GM19099 (cell line): ENCODE measurements around the gene CROCC2.

Source experiments
- POLR2A ChIP-seq: IDR thresholded peaks from 3 replicates; pipeline ENCODE4 v1.6.1; 2011; ENCODE audit warnings: low read depth; ENCODE audit not compliant: insufficient read length; ENCODE audit errors: extremely low read depth

Gene CROCC2

GRCh38 chr2:240954436-240955305, 48.5 kb downstream of the CROCC2 start:
- TF ChIP-seq POLR2A = no peak

- TF ChIP-seq POLR2A = no peak
Measured at GRCh38 chr2:240955306-240956170, 49.4 kb downstream of the CROCC2 start.

- TF ChIP-seq POLR2A = no peak
Measured at GRCh38 chr2:240956171-240956934, 50.2 kb downstream of the CROCC2 start.

GRCh38 chr2:240956935-240957655, 51.0 kb downstream of the CROCC2 start:
- TF ChIP-seq POLR2A = no peak

GRCh38 chr2:240957656-240958365, 51.7 kb downstream of the CROCC2 start:
- no peak for TF ChIP-seq POLR2A

- TF ChIP-seq POLR2A = no peak
Measured at GRCh38 chr2:240958366-240959213, 52.5 kb downstream of the CROCC2 start.

GRCh38 chr2:240959214-240959940, 53.2 kb downstream of the CROCC2 start:
- no peak for TF ChIP-seq POLR2A

- TF ChIP-seq POLR2A = no peak
Measured at GRCh38 chr2:240959941-240960308, 53.8 kb downstream of the CROCC2 start.

GRCh38 chr2:240960309-240960970, 54.3 kb downstream of the CROCC2 start:
- TF ChIP-seq POLR2A = no peak

- TF ChIP-seq POLR2A = no peak
Measured at GRCh38 chr2:240960971-240961876, 55.1 kb downstream of the CROCC2 start.

GRCh38 chr2:240961910-240962299, 55.8 kb downstream of the CROCC2 start:
- TF ChIP-seq POLR2A = no peak
